B cell (primary cell): Measurements from ENCODE around the gene PIP4K2C. TPM values are rescaled to one million over a fixed set of nuclear protein-coding genes. Genes with fewer than 3 reads are reported as not detected.

ENCODE experiments used
- ATAC-seq: fragments of 200-7000 bp; cut with Tn5 transposase; one replicate; pipeline ENCODE4 v1.10.0; 2021; ENCODE audit warnings: low read depth, mild to moderate bottlenecking, moderate number of reproducible peaks, moderate library complexity
- CTCF ChIA-PET: fragments of 350-600 bp; sonication (Branson Sonifier 250); formaldehyde crosslinking; loops from one replicate; lab custom pipeline; 2021; ENCODE audit warnings: antibody characterized with exemption, inconsistent platforms; lab: Charles Lee
- POLR2A ChIA-PET: fragments of 350-600 bp; sonication (Branson Sonifier 250); formaldehyde crosslinking; loops from one replicate; lab custom pipeline; 2021; ENCODE audit warnings: antibody characterized with exemption; lab: Charles Lee
- DNase-seq: peaks from one replicate; pipeline ENCODE4 v3.0.0; 2013
- H2AFZ ChIP-seq: 2 replicates; pipeline ENCODE4 v1.6.1; 2012; ENCODE audit warnings: mild to moderate bottlenecking, low read depth, low read length; ENCODE audit not compliant: insufficient read depth, poor library complexity, severe bottlenecking
- H3K27ac ChIP-seq, 2 donors: 1 replicate in 1 of 2; 2 replicates in 1 of 2; pipeline ENCODE4 v1.5.1; 2012 to 2013; ENCODE audit warnings: low read length in 2 of 2, mild to moderate bottlenecking in 2 of 2, moderate library complexity in 1 of 2
- H3K27me3 ChIP-seq, 4 experiments: fragments of 200-600 bp in 1 of 4; sonication (generic) in 1 of 4; replicated peaks in 1 of 4; 1 replicate in 2 of 4; 2 replicates in 2 of 4; pipeline versions ENCODE4 v1.6.1 to v1.7.0; 2013 to 2016; ENCODE audit warnings: low read length in 3 of 4, mild to moderate bottlenecking in 2 of 4, mixed read lengths in 1 of 4, moderate library complexity in 1 of 4; ENCODE audit not compliant: insufficient read depth in 4 of 4, control insufficient read depth in 3 of 4; ENCODE audit errors: control extremely low read depth in 1 of 4
- H3K36me3 ChIP-seq, 2 experiments: replicated peaks in 1 of 2; 1 replicate in 1 of 2; 2 replicates in 1 of 2; pipeline versions ENCODE4 v1.6.1 to v1.7.1; 2013; ENCODE audit warnings: low read length in 1 of 2; ENCODE audit not compliant: insufficient read depth in 2 of 2, control insufficient read depth in 1 of 2; ENCODE audit errors: control extremely low read depth in 1 of 2, extremely low read depth in 1 of 2
- H3K4me1 ChIP-seq, 2 donors: fragments of 200-600 bp in 1 of 2; sonication (generic) in 1 of 2; 1 replicate in 1 of 2; 2 replicates in 1 of 2; pipeline versions ENCODE4 v1.5.1 to v1.6.1; 2013 to 2017; ENCODE audit warnings: low read length in 2 of 2; ENCODE audit not compliant: control insufficient read depth in 2 of 2, insufficient read depth in 2 of 2
- H3K4me2 ChIP-seq: replicated peaks from 2 replicates; pipeline ENCODE3; 2012; ENCODE audit warnings: mild to moderate bottlenecking, low read depth, low read length; ENCODE audit not compliant: poor library complexity, severe bottlenecking
- H3K4me3 ChIP-seq, 5 experiments: fragments of 200-600 bp in 1 of 5; sonication (generic) in 1 of 5; 1 replicate in 3 of 5; 2 replicates in 2 of 5; pipeline versions ENCODE4 v1.5.1 to v1.7.0; 2011 to 2016; ENCODE audit warnings: low read length in 4 of 5, mild to moderate bottlenecking in 4 of 5, low read depth in 2 of 5, control low read depth in 1 of 5, moderate library complexity in 1 of 5; ENCODE audit not compliant: insufficient read depth in 1 of 5; ENCODE audit errors: control extremely low read depth in 1 of 5, extremely low read depth in 1 of 5
- H3K79me2 ChIP-seq: fragments of 200-600 bp; sonication (generic); one replicate; pipeline ENCODE4 v1.6.0; 2016; ENCODE audit warnings: low read length; ENCODE audit not compliant: control insufficient read depth, insufficient read depth
- H3K9ac ChIP-seq: fragments of 200-600 bp; sonication (generic); 2 replicates; pipeline ENCODE4 v1.6.1; 2017; ENCODE audit warnings: mild to moderate bottlenecking, low read length, moderate library complexity
- H3K9me3 ChIP-seq, 3 donors: one replicate each; pipeline versions ENCODE4 v1.6.1 to v1.7.1; 2013; ENCODE audit warnings: low read length in 2 of 3; ENCODE audit not compliant: control insufficient read depth in 2 of 3, insufficient read depth in 1 of 3; ENCODE audit errors: control extremely low read depth in 1 of 3
- H4K20me1 ChIP-seq: 2 replicates; pipeline ENCODE4 v1.6.0; 2012; ENCODE audit warnings: mild to moderate bottlenecking, low read length; ENCODE audit not compliant: insufficient read depth, control insufficient read depth, poor library complexity, severe bottlenecking
- H3K27ac Mint-ChIP-seq: one replicate; pipeline ENCODE4 v1.8.0; 2021; ENCODE audit warnings: mixed read lengths
- H3K27me3 Mint-ChIP-seq: one replicate; pipeline ENCODE4 v1.8.0; 2021; ENCODE audit warnings: mixed read lengths
- H3K4me1 Mint-ChIP-seq: one replicate; pipeline ENCODE4 v1.8.0; 2021; ENCODE audit warnings: mixed read lengths
- H3K4me3 Mint-ChIP-seq: one replicate; pipeline ENCODE4 v1.8.0; 2021; ENCODE audit warnings: mixed read lengths
- H3K9me3 Mint-ChIP-seq: one replicate; pipeline ENCODE4 v1.8.0; 2022; ENCODE audit warnings: mixed read lengths; ENCODE audit not compliant: insufficient read depth
- EZH2 ChIP-seq: IDR thresholded peaks from 2 replicates; pipeline ENCODE4 v1.6.1; 2012; ENCODE audit warnings: borderline replicate concordance, low read depth, mild to moderate bottlenecking, moderate library complexity, low read length; ENCODE audit not compliant: insufficient read depth, poor library complexity, severe bottlenecking
- WGBS: methylation state at CpG from one replicate; pipeline ENCODE4 v1.1.5; 2013; ENCODE audit warnings: missing lambda C conversion rate; ENCODE audit not compliant: insufficient coverage; 5-methylcytosine and 5-hydroxymethylcytosine counted together
- intact Hi-C: fragments of 100-400 bp; cut with micrococcal nuclease; formaldehyde crosslinking; loops from one replicate; pipeline ENCODE4 v1.10.0; 2022
- polyA plus RNA-seq: library from polyadenylated mRNA; depleted of rRNA; stranded (reverse); fragments of >200 nt; gene quantifications from 2 replicates; pipeline ENCODE4 v1.2.3, GENCODE V29; 2012
- total RNA-seq, 2 donors: library from RNA; stranded (reverse); fragments of 120-200 nt in 1 of 2; gene quantifications; 1 replicate in 1 of 2; 2 replicates in 1 of 2; pipeline versions ENCODE4 v1.2.3 to v1.2.4, GENCODE V29; 2013 to 2022
- TF ChIP-seq, protein P1 (sequence below): fragments of 200-600 bp; IDR thresholded peaks from one replicate; pipeline ENCODE4 v1.8.0; 2022; ENCODE audit warnings: antibody characterized with exemption, mild to moderate bottlenecking

Gene PIP4K2C
- total and polyA plus RNA-seq, 2 donors (not counting 1 experiment from before 2014, with no cell fraction given), result 20.1 to 21.3 TPM

DNA sequence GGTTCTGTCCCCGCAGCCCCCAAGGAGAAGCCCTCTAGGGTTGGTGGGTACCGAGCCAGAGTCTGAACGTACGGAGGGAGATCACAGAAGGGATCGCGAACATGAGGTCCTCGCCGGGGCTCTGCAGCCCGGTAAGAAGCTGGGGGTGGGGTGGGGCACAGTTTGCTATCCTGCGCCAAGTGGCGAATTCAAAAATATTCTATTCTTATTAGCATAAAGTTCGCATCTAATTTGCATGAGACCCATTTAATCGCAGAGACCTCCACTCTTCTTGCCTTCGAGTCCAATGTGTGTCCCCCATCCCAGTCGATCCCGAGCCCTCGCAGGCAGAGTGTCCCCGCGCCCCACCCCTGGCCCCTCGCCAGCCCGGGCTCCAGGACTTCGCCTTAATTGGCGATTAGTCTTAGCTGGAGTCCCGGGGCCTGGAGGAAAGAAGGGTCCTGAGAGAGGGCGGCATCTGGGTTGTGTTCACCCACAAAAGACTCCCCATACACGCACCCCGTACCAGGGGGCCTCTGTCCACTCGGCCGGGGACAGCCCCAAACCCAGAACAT is 19.6 kb downstream of the PIP4K2C start:
- peaks cover 49% of the 10 kb centered on the region for H3K4me1 Mint-ChIP-seq
- no peak for ATAC-seq
- peak overlapping the region; percentile 81 for H3K4me3 Mint-ChIP-seq
- H3K4me1 ChIP-seq, result peaks cover 52 to 53% of the 10 kb centered on the region in 2 donors
- peak overlapping the region; percentile 73 for H2AFZ ChIP-seq
- H3K36me3 ChIP-seq, result no peaks in the 10 kb centered on the region
- no peaks in the 10 kb centered on the region for H3K79me2 ChIP-seq
- H3K9me3 ChIP-seq, result peaks cover 0 to 5% (median 0%) of the 10 kb centered on the region in 3 donors
- TF ChIP-seq EZH2, result no peak
- TF ChIP-seq, protein P1, sequence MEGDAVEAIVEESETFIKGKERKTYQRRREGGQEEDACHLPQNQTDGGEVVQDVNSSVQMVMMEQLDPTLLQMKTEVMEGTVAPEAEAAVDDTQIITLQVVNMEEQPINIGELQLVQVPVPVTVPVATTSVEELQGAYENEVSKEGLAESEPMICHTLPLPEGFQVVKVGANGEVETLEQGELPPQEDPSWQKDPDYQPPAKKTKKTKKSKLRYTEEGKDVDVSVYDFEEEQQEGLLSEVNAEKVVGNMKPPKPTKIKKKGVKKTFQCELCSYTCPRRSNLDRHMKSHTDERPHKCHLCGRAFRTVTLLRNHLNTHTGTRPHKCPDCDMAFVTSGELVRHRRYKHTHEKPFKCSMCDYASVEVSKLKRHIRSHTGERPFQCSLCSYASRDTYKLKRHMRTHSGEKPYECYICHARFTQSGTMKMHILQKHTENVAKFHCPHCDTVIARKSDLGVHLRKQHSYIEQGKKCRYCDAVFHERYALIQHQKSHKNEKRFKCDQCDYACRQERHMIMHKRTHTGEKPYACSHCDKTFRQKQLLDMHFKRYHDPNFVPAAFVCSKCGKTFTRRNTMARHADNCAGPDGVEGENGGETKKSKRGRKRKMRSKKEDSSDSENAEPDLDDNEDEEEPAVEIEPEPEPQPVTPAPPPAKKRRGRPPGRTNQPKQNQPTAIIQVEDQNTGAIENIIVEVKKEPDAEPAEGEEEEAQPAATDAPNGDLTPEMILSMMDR, result no peak
- H3K4me3 ChIP-seq, result peak overlapping the region in 4 of 5 experiments; percentile 34 to 62 (median 50)
- H3K9ac ChIP-seq, result peak overlapping the region; percentile 63
- H3K27ac ChIP-seq, result no peak overlapping the region
- peaks cover 4% of the 10 kb centered on the region for H4K20me1 ChIP-seq
- intact Hi-C loops, result no loop called here
- no peak overlapping the region for H3K27ac Mint-ChIP-seq
- no peaks in the 10 kb centered on the region for H3K9me3 Mint-ChIP-seq
- WGBS, result 11% methylated on average over 20 of the region's 29 CpGs
- H3K4me2 ChIP-seq, result peak overlapping the region; percentile 97
- peaks cover 46% of the 10 kb centered on the region for H3K27me3 Mint-ChIP-seq
- peaks cover 0 to 72% (median 35%) of the 10 kb centered on the region in 4 experiments for H3K27me3 ChIP-seq
- POLR2A ChIA-PET, result interaction anchor here (0.6 kb wide), 2 partner anchors 9 to 25 kb away, joined by 3 to 4 read pairs; no protein-coding TSS in a partner anchor
- DNase-seq, result peak; percentile 42
- CTCF ChIA-PET, result interaction anchor here (0.9 to 12.6 kb wide), 2 partner anchors 12 to 27 kb away, joined by 3 to 97 read pairs; no protein-coding TSS in a partner anchor
